ENCODE results near the gene MAST1.
"Not testable (repeated sequence)": the region's sequence is repeated elsewhere in the genome, so short reads cannot be mapped to it uniquely, and the experiment has no call there.

The MAST1 gene

DNA sequence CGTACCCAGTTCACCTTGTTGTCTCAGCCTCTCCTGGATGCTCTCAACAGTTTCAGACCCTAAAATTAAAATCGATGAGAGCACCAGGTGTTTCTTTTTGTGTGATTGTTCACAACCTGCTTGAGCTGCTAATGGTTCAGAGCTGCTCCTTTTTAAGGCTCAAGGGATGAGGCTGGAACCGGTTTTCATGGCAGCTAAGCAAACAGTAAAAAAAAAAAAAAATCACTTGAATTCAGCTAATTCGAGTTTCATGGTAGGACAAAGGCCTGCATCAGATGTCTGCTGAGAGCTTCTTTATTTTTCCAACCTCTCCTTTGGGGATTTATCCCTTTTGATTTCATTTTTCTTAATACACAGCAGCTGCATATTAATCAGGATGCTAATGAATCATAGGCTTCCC is 74.3 kb downstream of the MAST1 start:
- DNase-seq, result peak; percentile 70

- peak; percentile 66 for DNase-seq
These were observed 74.8 kb downstream of the MAST1 start for GRCh38 chr19:12913011-12913561.

DNA sequence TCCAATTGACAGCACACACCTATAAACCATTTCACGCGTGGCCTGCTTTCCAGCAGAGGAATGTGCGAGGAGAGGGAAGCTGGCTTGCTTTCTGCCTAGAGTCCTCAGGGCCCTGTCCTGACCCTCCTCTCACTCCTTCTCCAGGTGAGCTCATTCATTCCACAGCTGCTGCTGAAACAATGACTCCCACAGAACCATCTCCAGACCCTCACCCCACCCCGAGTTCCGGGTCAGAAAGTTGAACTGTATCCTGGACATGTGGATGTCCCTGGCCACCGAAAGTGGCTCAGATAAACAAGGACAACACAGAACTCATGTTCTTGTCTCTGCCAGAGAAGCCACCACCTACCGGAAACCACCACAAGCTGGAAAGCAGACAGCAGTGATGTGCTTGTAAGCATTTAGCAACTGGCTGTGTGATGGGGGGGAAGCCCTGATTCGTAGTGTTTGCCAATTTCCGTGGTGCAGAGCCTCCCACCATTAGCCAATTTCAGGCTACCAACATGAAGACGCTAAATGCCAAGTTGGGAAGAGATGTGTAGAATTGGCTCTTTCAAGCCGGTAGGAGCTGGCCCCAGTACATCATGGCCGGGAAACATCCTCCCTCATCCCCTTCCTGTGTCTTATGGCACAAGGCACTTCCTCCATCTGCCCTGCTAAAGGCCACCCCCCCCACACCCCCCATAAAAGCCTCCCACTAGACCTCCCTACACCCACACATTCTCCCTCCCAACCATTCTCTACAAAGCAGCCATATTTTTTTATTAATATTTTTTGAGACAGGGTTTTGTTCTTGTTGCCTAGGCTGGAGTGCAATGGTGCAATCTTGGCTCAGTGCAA is 75.8 kb downstream of the MAST1 start:
- no peak for DNase-seq

- not testable (repeated sequence) for DNase-seq
These were observed 77.5 kb downstream of the MAST1 start for GRCh38 chr19:12915860-12916259.

DNA sequence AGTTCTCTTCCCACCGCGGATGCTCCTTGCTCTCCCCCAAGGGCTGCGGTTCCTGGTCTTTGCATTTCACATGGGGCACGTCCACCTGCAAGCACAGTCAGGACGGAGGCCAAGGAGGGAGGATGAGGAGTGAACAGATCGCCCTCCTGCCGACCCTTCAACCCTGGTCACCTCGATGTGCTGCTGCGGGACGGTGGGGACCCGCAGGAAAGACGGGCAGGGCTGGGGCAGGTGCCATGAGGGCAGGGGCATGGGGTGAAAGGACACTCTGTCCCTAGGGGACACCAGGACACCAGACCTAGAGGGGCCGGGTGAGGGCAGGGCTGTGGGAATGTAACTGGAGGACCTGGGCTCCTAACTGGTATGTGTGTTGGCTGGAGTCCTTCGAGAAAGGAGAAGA is 79.9 kb downstream of the MAST1 start:
- no peak for DNase-seq

DNA sequence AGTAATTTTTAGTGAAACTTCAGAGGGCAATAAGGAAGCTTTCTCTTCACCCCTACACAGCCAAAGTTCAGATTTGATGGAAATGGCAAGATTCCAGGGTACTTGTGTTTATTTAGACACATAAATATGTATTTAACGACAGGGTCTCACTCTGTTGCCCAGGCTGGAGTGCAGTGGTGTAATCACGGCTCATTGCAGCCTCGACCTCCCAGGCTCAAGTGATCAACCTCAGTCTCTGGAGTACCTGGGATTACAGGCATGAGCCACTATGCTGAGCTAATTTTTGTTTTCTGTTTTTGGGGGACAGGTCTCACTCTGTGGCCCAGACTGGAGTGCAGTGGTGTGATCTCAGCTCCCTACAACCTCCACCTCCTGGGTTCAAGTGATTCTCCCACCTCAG is 82.7 kb downstream of the MAST1 start:
- no peak for DNase-seq

GRCh38 chr19:12922959-12923358 is 84.6 kb downstream of the MAST1 start:
- no peak for DNase-seq
